ENCODE measurements around the gene TRIM37. TPM values are rescaled to one million over a fixed set of nuclear protein-coding genes. Genes with fewer than 3 reads are reported as not detected.

TRIM37 gene
- total and polyA plus RNA-seq, 4 donors = 5.4 to 12.9 (median 8.1) TPM

GRCh38 chr17:58989629-58990028 is 117.1 kb downstream of the TRIM37 start:
- WGBS = 99% methylated on average over 2 of the region's 2 CpGs
- Histone ChIP-seq H3K27ac (ENCODE audit: low read depth in 1 of 2, low read length in 2 of 2) (no peak overlapping the region), H3K27me3 (ENCODE audit: control insufficient read depth in 4 of 4, insufficient read depth in 4 of 4, low read length in 3 of 4) (no peaks in the 10 kb centered on the region), H3K36me3 (ENCODE audit: control insufficient read depth in 4 of 4, insufficient read depth in 3 of 4, low read depth in 1 of 4, low read length in 3 of 4) (no peaks in the 10 kb centered on the region), H3K4me1 (ENCODE audit: control insufficient read depth in 4 of 4, insufficient read depth in 4 of 4, low read length in 3 of 4) (peaks cover 0 to 16% (median 13%) of the 10 kb centered on the region in 4 donors), H3K9me3 (ENCODE audit: control insufficient read depth in 4 of 4, low read length in 3 of 4) (no peaks in the 10 kb centered on the region), H3K4me3 (ENCODE audit: low read depth in 1 of 3, low read length in 3 of 3) (no peak overlapping the region), H3K9ac (ENCODE audit: low read depth in 1 of 2, low read length in 2 of 2) (no peak overlapping the region)
- TF ChIP-seq SP1 (IDR thresholded peaks at IDR 0.05) (no peak), FOXA1 (IDR thresholded peaks at IDR 0.05) (no peak), HNF4A (conservative IDR thresholded peaks at IDR 0.05) (no peak), ATF3 (IDR thresholded peaks at IDR 0.05) (no peak), MAX (IDR thresholded peaks at IDR 0.05) (no peak), JUND (IDR thresholded peaks at IDR 0.05) (no peak), REST (IDR thresholded peaks at IDR 0.05) (no peak), CTCF (IDR thresholded peaks at IDR 0.05; ENCODE audit: low read depth, low read length, missing input control) (no peak), RAD21 (IDR thresholded peaks at IDR 0.05) (no peak), TAF1 (conservative IDR thresholded peaks at IDR 0.05) (no peak)
- no peak for DNase-seq (ENCODE audit: low spot score)

GRCh38 chr17:58985971-58986370 is 120.7 kb downstream of the TRIM37 start:
- no peak for DNase-seq (ENCODE audit: low spot score)
- no peak overlapping the region for H3K27ac ChIP-seq (ENCODE audit: low read depth in 1 of 2, low read length in 2 of 2)
- no peaks in the 10 kb centered on the region for H3K27me3 ChIP-seq (ENCODE audit: control insufficient read depth in 4 of 4, insufficient read depth in 4 of 4, low read length in 3 of 4)
- no peaks in the 10 kb centered on the region for H3K4me1 ChIP-seq (ENCODE audit: control insufficient read depth in 4 of 4, insufficient read depth in 4 of 4, low read length in 3 of 4)
- TF ChIP-seq MAX (IDR thresholded peaks at IDR 0.05) = no peak
- TF ChIP-seq FOXA2 (IDR thresholded peaks at IDR 0.05) = no peak
- no peak for TF ChIP-seq HNF4A (conservative IDR thresholded peaks at IDR 0.05)
- no peak for TF ChIP-seq JUND (IDR thresholded peaks at IDR 0.05)
- TF ChIP-seq CTCF (IDR thresholded peaks at IDR 0.05; ENCODE audit: low read depth, low read length, missing input control) = no peak
- TF ChIP-seq REST (IDR thresholded peaks at IDR 0.05) = no peak
- no peak for TF ChIP-seq RXRA (IDR thresholded peaks at IDR 0.05)
- TF ChIP-seq YY1 (IDR thresholded peaks at IDR 0.05) = no peak
- no peak for TF ChIP-seq ZBTB33 (IDR thresholded peaks at IDR 0.05)
- no peak for TF ChIP-seq RAD21 (IDR thresholded peaks at IDR 0.05)
- TF ChIP-seq GABPA (IDR thresholded peaks at IDR 0.05 in 1 of 2, conservative IDR thresholded peaks at IDR 0.05 in 1 of 2) = no peak
- no peak for TF ChIP-seq FOXA1 (IDR thresholded peaks at IDR 0.05)
- TF ChIP-seq NR2F2 (IDR thresholded peaks at IDR 0.05) = no peak
- TF ChIP-seq TAF1 (conservative IDR thresholded peaks at IDR 0.05) = no peak
- H3K9me3 ChIP-seq (ENCODE audit: control insufficient read depth in 4 of 4, low read length in 3 of 4) = no peaks in the 10 kb centered on the region
- H3K4me3 ChIP-seq (ENCODE audit: low read depth in 1 of 3, low read length in 3 of 3) = no peak overlapping the region
- whole genome bisulfite sequencing = 93% methylated on average over 6 of the region's 6 CpGs
- H3K9ac ChIP-seq (ENCODE audit: low read depth in 1 of 2, low read length in 2 of 2) = no peak overlapping the region
- no peaks in the 10 kb centered on the region for H3K36me3 ChIP-seq (ENCODE audit: control insufficient read depth in 4 of 4, insufficient read depth in 3 of 4, low read depth in 1 of 4, low read length in 3 of 4)

All from liver (tissue), 9 donors.